GM12878 (cell line): ENCODE measurements around the gene STK40. TPM values are rescaled to one million over a fixed set of nuclear protein-coding genes. Genes with fewer than 3 reads are reported as not detected.

Source experiments
- ATAC-seq: fragments of 200-7000 bp; cut with Tn5 transposase; 3 replicates; pipeline ENCODE4 v1.9.1; 2020; ENCODE audit warnings: mild to moderate bottlenecking, moderate library complexity
- BruUV-seq: library from RNA; stranded (reverse); fragments of 400-500 nt; replicated peaks from 2 replicates; lab custom pipeline; 2021; lab: Mats Ljungman, UMichigan
- CTCF ChIA-PET: fragments of 300-600 bp; sonication (Branson Sonifier 250); formaldehyde crosslinking; extraction: SDS; loops from one replicate; lab custom pipeline; 2021; ENCODE audit warnings: inconsistent platforms; lab: Yijun Ruan, JAX
- POLR2A ChIA-PET: fragments of 350-600 bp; formaldehyde crosslinking; extraction: SDS; loops from one replicate; lab custom pipeline; 2021; ENCODE audit warnings: inconsistent platforms; lab: Charles Lee
- RAD21 ChIA-PET: fragments of 300-600 bp; sonication (Branson Sonifier 250); formaldehyde crosslinking; loops from one replicate; lab custom pipeline; 2023; ENCODE audit warnings: antibody characterized with exemption; ENCODE audit not compliant: unreplicated experiment; lab: Charles Lee
- SMC1A ChIA-PET: fragments of 300-600 bp; sonication (Branson Sonifier 250); formaldehyde crosslinking; loops from one replicate; lab custom pipeline; 2023; ENCODE audit not compliant: unreplicated experiment, uncharacterized antibody; lab: Charles Lee
- DNase-seq: peaks from one replicate; pipeline ENCODE4 v3.0.0-alpha.2; 2011; ENCODE audit warnings: low read depth, low spot score
- FAIRE-seq: peaks from 3 replicates; lab custom pipeline; 2011; peaks lifted over from hg19 to GRCh38; lab: Jason Lieb, UNC
- H2AFZ ChIP-seq: 2 replicates; pipeline ENCODE4 v1.6.0; 2011; ENCODE audit warnings: low read depth, low read length, control low read depth; ENCODE audit not compliant: control insufficient read depth
- H3K27ac ChIP-seq: 2 replicates; pipeline ENCODE4 v1.5.1; 2011; ENCODE audit warnings: control low read depth; ENCODE audit not compliant: control insufficient read depth, insufficient read depth
- H3K27me3 ChIP-seq, 2 experiments: replicated peaks in 1 of 2; 2 replicates each; pipeline versions ENCODE4 v1.6.0 to v1.6.1; 2011; ENCODE audit warnings: low read length in 1 of 2; ENCODE audit not compliant: control insufficient read depth in 2 of 2, insufficient read depth in 2 of 2
- H3K36me3 ChIP-seq, 2 experiments: 2 replicates each; pipeline ENCODE4 v1.5.1; 2011; ENCODE audit warnings: low read length in 1 of 2; ENCODE audit not compliant: control insufficient read depth in 2 of 2, insufficient read depth in 2 of 2
- H3K4me1 ChIP-seq: 2 replicates; pipeline ENCODE4 v1.6.1; 2011; ENCODE audit warnings: mild to moderate bottlenecking, low read length, moderate library complexity, mixed read lengths; ENCODE audit not compliant: control insufficient read depth, insufficient read depth
- H3K4me2 ChIP-seq: 2 replicates; pipeline ENCODE4 v1.6.0; 2011; ENCODE audit warnings: control low read depth; ENCODE audit not compliant: control insufficient read depth, insufficient read depth
- H3K4me3 ChIP-seq: fragments of 200-600 bp; sonication (generic); 2 replicates; pipeline ENCODE4 v1.5.1; 2016
- H3K79me2 ChIP-seq: 2 replicates; pipeline ENCODE4 v1.6.0; 2011; ENCODE audit warnings: low read length; ENCODE audit not compliant: control insufficient read depth, insufficient read depth
- H3K9ac ChIP-seq: 2 replicates; pipeline ENCODE4 v1.8.0; 2011; ENCODE audit warnings: low read length, control low read depth, mixed read lengths; ENCODE audit not compliant: control insufficient read depth, insufficient read depth
- H3K9me3 ChIP-seq: replicated peaks from 3 replicates; pipeline ENCODE4 v1.5.1; 2011; ENCODE audit warnings: mild to moderate bottlenecking, low read length; ENCODE audit not compliant: control insufficient read depth, insufficient read depth
- H4K20me1 ChIP-seq: 2 replicates; pipeline ENCODE4 v1.6.0; 2011; ENCODE audit not compliant: control insufficient read depth, insufficient read depth
- BHLHE40 ChIP-seq, 2 experiments: fragments of 450-650 bp in 1 of 2; IDR thresholded peaks; 2 replicates each; pipeline ENCODE4 v1.6.1; 2011 to 2017; ENCODE audit warnings: low read depth in 2 of 2, borderline replicate concordance in 1 of 2, improper control_type of control experiment in 1 of 2, low read length in 1 of 2, mild to moderate bottlenecking in 1 of 2
- EZH2 ChIP-seq: IDR thresholded peaks from 2 replicates; pipeline ENCODE4 v1.6.1; 2012; ENCODE audit warnings: low read depth, mild to moderate bottlenecking, control low read depth, inconsistent platforms, low read length, borderline replicate concordance; ENCODE audit not compliant: control insufficient read depth
- IRF4 ChIP-seq: IDR thresholded peaks from 2 replicates; pipeline ENCODE4 v1.6.1; 2011; ENCODE audit warnings: low read depth, low read length
- NBN ChIP-seq: fragments of 450-650 bp; IDR thresholded peaks from 2 replicates; pipeline ENCODE4 v1.6.1; 2016
- POLR2A ChIP-seq: IDR thresholded peaks from 2 replicates; pipeline ENCODE4 v1.6.1; 2011; ENCODE audit warnings: low read depth, mild to moderate bottlenecking, low read length
- SPI1 ChIP-seq: IDR thresholded peaks from 2 replicates; pipeline ENCODE4 v1.6.1; 2011; ENCODE audit warnings: low read depth, mild to moderate bottlenecking, low read length, moderate library complexity, borderline replicate concordance; ENCODE audit not compliant: insufficient read depth
- ZNF24 ChIP-seq: fragments of 450-650 bp; IDR thresholded peaks from 2 replicates; pipeline ENCODE4 v1.6.1; 2017; ENCODE audit warnings: antibody characterized with exemption, mild to moderate bottlenecking
- WGBS: methylation state at CpG from one replicate; pipeline ENCODE4 v1.1.6; 2016; ENCODE audit warnings: low lambda C conversion rate; ENCODE audit not compliant: insufficient replicate concordance, insufficient coverage; ENCODE audit errors: missing lambda C conversion rate; 5-methylcytosine and 5-hydroxymethylcytosine counted together
- in situ Hi-C: fragments of 300-500 bp; cut with MboI; formaldehyde crosslinking; loops from 9 replicates; pipeline ENCODE4 v1.14.3; 2018; ENCODE audit warnings: mixed read lengths
- intact Hi-C: fragments of 100-400 bp; cut with micrococcal nuclease; formaldehyde crosslinking; loops from one replicate; pipeline ENCODE4 v1.14.2; 2022; ENCODE audit not compliant: unreplicated experiment
- polyA plus RNA-seq, 11 experiments: library from polyadenylated mRNA; depleted of rRNA in 4 of 11; unstranded in 6 of 11; stranded (reverse) in 5 of 11; fragments of >200 nt; fragmentation: Nextera tagmentation in 4 of 11; fragmentation: Illumina TruSeq in 1 of 11; extraction: Ambion mirVana in 4 of 11; extraction: Trizol in 1 of 11; gene quantifications; 1 replicate in 1 of 11; 2 replicates in 10 of 11; pipeline versions ENCODE4 v1.2.1 to v1.2.3, GENCODE V29; 2011 to 2016; ENCODE audit warnings: inconsistent platforms in 2 of 11, missing spikeins in 2 of 11, low read depth in 1 of 11
- total RNA-seq, 4 experiments: library from RNA; depleted of rRNA in 3 of 4; stranded (reverse); fragments of >200 nt in 3 of 4; fragmentation: Illumina TruSeq in 1 of 4; extraction: Trizol in 1 of 4; gene quantifications; 2 replicates each; pipeline versions ENCODE4 v1.2.1 to v1.2.3, GENCODE V29; 2013 to 2021
- TF ChIP-seq, protein P1 (sequence below): fragments of 450-650 bp; IDR thresholded peaks from 2 replicates; pipeline ENCODE4 v1.6.1; 2017; ENCODE audit warnings: low read depth, mild to moderate bottlenecking, moderate library complexity

STK40 gene
- total and polyA plus RNA-seq, 10 of the 15 experiments (the other 5 are each of a cell fraction or from before 2014, with no cell fraction given): 0.27 to 51.0 (median 29.5) TPM

DNA sequence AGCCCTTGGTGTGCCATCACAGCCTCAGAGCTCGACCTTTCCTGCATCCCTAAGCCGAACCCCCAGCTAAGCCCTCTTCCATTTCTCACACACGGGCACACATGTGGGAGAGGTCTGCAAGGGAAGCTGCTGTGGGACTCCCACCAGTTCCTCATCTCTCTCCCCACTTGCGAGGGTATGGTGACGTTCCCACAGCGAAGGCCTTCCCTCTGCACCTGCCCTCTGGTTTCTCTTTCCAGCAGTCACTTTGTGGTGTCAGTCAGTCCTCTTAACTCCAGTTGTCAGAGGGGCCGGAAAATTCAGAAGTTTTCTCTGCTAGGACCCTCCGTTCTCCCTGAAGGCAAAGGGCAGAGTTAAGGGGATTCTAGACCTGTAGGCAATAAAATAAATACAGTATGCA lies 5.5 kb upstream of the STK40 start:
- in situ Hi-C loops: no loop called here
- intact Hi-C loops: no loop called here
- ATAC-seq (no peak), DNase-seq (no peak), FAIRE-seq (no peak)
- Histone ChIP-seq H3K36me3 (peaks cover 0 to 15% of the 10 kb centered on the region in 2 experiments; a peak in 3 of 4 replicates), H3K79me2 (peaks cover 15% of the 10 kb centered on the region), H2AFZ (peak overlapping the region; percentile 70; the same call in 1 of the 2 replicates), H3K4me1 (peaks cover 63% of the 10 kb centered on the region), H3K4me2 (peak overlapping the region; percentile 82), H3K4me3 (no peak overlapping the region), H3K27me3 (no peaks in the 10 kb centered on the region), H3K27ac (peak overlapping the region; percentile 99), H3K9me3 (no peaks in the 10 kb centered on the region; the same call in 2 of the 3 replicates), H3K9ac (peak overlapping the region; percentile 36), H4K20me1 (no peaks in the 10 kb centered on the region)
- BruUV-seq: no TSS peak
- 31% methylated on average over 8 of the region's 8 CpGs for WGBS
- ChIA-PET SMC1A (interaction anchor here (0.9 to 1.0 kb wide), 2 partner anchors 33 to 241 kb away, joined by 3 read pairs; no protein-coding TSS in a partner anchor), CTCF (interaction anchor here (1.0 kb wide), 1 partner anchor 22 kb away, joined by 4 read pairs; no protein-coding TSS in a partner anchor), RAD21 (interaction anchor here (1.1 to 3.2 kb wide), 2 partner anchors 23 to 29 kb away, joined by 3 to 13 read pairs; no protein-coding TSS in a partner anchor), POLR2A (interaction anchor here (0.6 to 1.2 kb wide), 4 partner anchors 9 to 700 kb away, joined by 3 to 5 read pairs (median 3); partner anchors contain the start of gene TRAPPC3)
- TF ChIP-seq IRF4 (no peak), ZNF24 (no peak), POLR2A (0 out of 2 replicates have a peak, but pooled peaks have one; percentile 29)

DNA sequence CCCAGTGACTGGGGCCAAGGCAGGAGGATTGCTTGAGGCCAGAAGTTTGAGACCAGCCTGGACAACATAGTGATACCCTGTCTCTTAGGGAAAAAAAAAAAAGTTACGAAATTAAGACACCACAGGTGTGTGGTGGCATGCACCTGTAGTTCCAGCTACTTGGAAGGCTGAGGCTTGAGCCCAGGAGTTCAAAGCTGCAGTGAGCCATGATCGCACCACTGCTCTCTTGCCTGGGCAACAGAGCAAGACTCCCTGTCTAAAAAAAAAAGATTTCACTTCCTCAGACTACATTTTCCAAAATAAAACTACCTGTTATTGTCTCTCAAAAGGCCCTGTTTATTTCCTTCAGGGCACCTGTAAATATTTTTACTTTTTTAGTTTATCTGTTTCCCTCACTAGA lies 4.7 kb upstream of the STK40 start:
- in situ Hi-C loops (no loop called here), intact Hi-C loops (no loop called here)
- TF ChIP-seq BHLHE40 (IDR thresholded peaks at IDR 0.05; ENCODE audit: borderline replicate concordance in 1 of 2, low read depth in 2 of 2, low read length in 1 of 2) (no peak), SPI1 (peak; percentile 74), EZH2 (no peak), NBN (no peak)
- TF ChIP-seq, protein P1, sequence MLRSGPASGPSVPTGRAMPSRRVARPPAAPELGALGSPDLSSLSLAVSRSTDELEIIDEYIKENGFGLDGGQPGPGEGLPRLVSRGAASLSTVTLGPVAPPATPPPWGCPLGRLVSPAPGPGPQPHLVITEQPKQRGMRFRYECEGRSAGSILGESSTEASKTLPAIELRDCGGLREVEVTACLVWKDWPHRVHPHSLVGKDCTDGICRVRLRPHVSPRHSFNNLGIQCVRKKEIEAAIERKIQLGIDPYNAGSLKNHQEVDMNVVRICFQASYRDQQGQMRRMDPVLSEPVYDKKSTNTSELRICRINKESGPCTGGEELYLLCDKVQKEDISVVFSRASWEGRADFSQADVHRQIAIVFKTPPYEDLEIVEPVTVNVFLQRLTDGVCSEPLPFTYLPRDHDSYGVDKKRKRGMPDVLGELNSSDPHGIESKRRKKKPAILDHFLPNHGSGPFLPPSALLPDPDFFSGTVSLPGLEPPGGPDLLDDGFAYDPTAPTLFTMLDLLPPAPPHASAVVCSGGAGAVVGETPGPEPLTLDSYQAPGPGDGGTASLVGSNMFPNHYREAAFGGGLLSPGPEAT: no peak
- WGBS: 0% methylated on average over 2 of the region's 2 CpGs
- SMC1A ChIA-PET: interaction anchor here (0.7 to 1.4 kb wide), 3 partner anchors 12 to 240 kb away, joined by 3 to 4 read pairs (median 3); no protein-coding TSS in a partner anchor
- no peak overlapping the region for H3K4me3 ChIP-seq
- peaks cover 0 to 15% of the 10 kb centered on the region in 2 experiments; a peak in 3 of 4 replicates for H3K36me3 ChIP-seq
- no TSS peak for BruUV-seq
- ATAC-seq (no peak), DNase-seq (no peak), FAIRE-seq (no peak)
- CTCF ChIA-PET: interaction anchor here (0.6 to 4.6 kb wide), 2 partner anchors 23 to 1135 kb away, joined by 3 to 35 read pairs; no protein-coding TSS in a partner anchor
- no peak overlapping the region; the same call in 1 of the 2 replicates for H2AFZ ChIP-seq
- no peaks in the 10 kb centered on the region for H3K27me3 ChIP-seq
- peak overlapping the region; percentile 82 for H3K4me2 ChIP-seq
- H3K4me1 ChIP-seq: peaks cover 61% of the 10 kb centered on the region
- peaks cover 11% of the 10 kb centered on the region for H3K79me2 ChIP-seq
- H3K9me3 ChIP-seq: no peaks in the 10 kb centered on the region; the same call in 2 of the 3 replicates
- RAD21 ChIA-PET: interaction anchor here (1.1 to 3.2 kb wide), 3 partner anchors 22 to 40 kb away, joined by 3 to 13 read pairs (median 3); no protein-coding TSS in a partner anchor
- POLR2A ChIA-PET: interaction anchor here (0.7 to 1.2 kb wide), 3 partner anchors 8 to 18 kb away, joined by 3 read pairs; no protein-coding TSS in a partner anchor
- H3K9ac ChIP-seq: peak overlapping the region; percentile 37; the same call in 1 of the 2 replicates
- H4K20me1 ChIP-seq: no peaks in the 10 kb centered on the region
- H3K27ac ChIP-seq: peak overlapping the region; percentile 99
